Measurements from ENCODE around the gene PRDX5. TPM values are rescaled to one million over a fixed set of nuclear protein-coding genes. Genes with fewer than 3 reads are reported as not detected.

PRDX5 gene
- total and polyA plus RNA-seq, 9 of the 15 experiments (the other 6 are each of a cell fraction or from before 2014, with no cell fraction given), result 40.8 to 327 (median 204) TPM

- TF ChIP-seq YY1 (IDR thresholded peaks at IDR 0.05; ENCODE audit: borderline replicate concordance in 1 of 3, control insufficient read depth in 1 of 3, extremely low read depth in 1 of 3, insufficient read depth in 3 of 3, insufficient read length in 1 of 3, insufficient replicate concordance in 2 of 3, low read depth in 1 of 3, low read length in 2 of 3), result peak in 2 of 3 experiments; percentile 49 to 75
- no peak for TF ChIP-seq HMG20B (CRISPR knock-in tag; IDR thresholded peaks at IDR 0.05)
- TF ChIP-seq ZFP91 (CRISPR knock-in tag; IDR thresholded peaks at IDR 0.05), result no peak
- TF ChIP-seq SP2 (IDR thresholded peaks at IDR 0.05; ENCODE audit: extremely low read depth, low read depth, low read length, poor library complexity, severe bottlenecking), result no peak
- TF ChIP-seq FOXP4 (CRISPR knock-in tag; IDR thresholded peaks at IDR 0.05; ENCODE audit: borderline replicate concordance), result no peak
- TF ChIP-seq CBX1 (IDR thresholded peaks at IDR 0.05; ENCODE audit: low read depth), result no peak
- TF ChIP-seq CEBPZ (IDR thresholded peaks at IDR 0.05; ENCODE audit: borderline replicate concordance, low read depth, low read length), result no peak
- TF ChIP-seq ZNF707 (CRISPR knock-in tag; conservative IDR thresholded peaks at IDR 0.05), result no peak
- TF ChIP-seq FOXO4 (CRISPR knock-in tag; IDR thresholded peaks at IDR 0.05), result no peak
- no peak for TF ChIP-seq TCFL5 (CRISPR knock-in tag; conservative IDR thresholded peaks at IDR 0.05)
- no peak for TF ChIP-seq SAFB2 (IDR thresholded peaks at IDR 0.05; ENCODE audit: borderline replicate concordance, low read depth, low read length, severe bottlenecking)
- TF ChIP-seq ZNF146 (CRISPR knock-in tag; IDR thresholded peaks at IDR 0.05; ENCODE audit: unreplicated experiment), result no peak
- TF ChIP-seq RBM39 (optimal IDR thresholded peaks at IDR 0.05; ENCODE audit: low read depth, low read length), result no peak
- TF ChIP-seq DACH1 (IDR thresholded peaks at IDR 0.05; ENCODE audit: partially characterized antibody), result no peak
- no peak for TF ChIP-seq USF1 (CRISPR knock-in tag; IDR thresholded peaks at IDR 0.05)
These were observed 13.8 kb downstream of the PRDX5 start (continued) for GRCh38 chr11:64331569-64332371.
